NCI-H187 treated with DMSO at 0.1 percent for 48 hours (cell line): Measurements from ENCODE around the gene YPEL3.

ENCODE experiments used
- DNase-seq: peaks from one replicate; lab custom pipeline; 2025; lab: John Stamatoyannopoulos, UW

The YPEL3 gene

DNA sequence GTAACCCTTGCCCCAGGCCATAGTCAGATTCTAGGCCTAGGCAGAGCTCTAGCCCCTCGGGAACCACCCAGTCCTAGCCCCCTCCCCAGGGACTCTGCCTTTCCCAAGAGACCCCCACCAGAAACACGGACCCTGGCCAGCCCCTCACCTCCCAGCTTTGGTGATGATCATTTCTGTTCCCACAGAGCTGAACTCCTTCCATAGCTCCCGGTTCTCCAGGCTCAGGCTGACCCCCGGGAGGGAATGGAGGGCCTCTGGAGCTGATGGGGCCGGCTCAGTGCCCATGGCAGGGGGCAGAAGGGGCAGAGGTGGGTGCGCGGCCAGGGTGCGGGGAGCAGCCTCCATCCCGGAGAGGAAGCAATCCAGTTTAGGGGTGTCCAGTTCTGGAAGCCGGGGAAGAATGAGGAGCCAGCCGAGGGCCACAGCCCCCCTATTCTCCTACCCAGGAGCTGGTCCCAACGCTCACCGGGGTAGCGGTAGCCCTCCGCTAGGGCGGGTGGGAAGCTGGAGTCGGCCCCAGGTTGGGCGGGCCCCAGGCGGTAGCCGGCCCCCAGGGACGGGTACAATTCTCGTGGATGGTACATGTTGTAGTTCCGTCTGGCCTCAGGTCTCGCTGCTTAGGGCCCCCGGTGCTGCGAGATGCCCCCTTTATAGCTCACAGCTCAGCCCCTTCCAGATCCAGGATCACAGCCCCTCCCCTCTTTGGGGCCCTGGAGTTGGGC, 5.2 kb downstream of the YPEL3 start:
- DNase-seq, result no peak

DNA sequence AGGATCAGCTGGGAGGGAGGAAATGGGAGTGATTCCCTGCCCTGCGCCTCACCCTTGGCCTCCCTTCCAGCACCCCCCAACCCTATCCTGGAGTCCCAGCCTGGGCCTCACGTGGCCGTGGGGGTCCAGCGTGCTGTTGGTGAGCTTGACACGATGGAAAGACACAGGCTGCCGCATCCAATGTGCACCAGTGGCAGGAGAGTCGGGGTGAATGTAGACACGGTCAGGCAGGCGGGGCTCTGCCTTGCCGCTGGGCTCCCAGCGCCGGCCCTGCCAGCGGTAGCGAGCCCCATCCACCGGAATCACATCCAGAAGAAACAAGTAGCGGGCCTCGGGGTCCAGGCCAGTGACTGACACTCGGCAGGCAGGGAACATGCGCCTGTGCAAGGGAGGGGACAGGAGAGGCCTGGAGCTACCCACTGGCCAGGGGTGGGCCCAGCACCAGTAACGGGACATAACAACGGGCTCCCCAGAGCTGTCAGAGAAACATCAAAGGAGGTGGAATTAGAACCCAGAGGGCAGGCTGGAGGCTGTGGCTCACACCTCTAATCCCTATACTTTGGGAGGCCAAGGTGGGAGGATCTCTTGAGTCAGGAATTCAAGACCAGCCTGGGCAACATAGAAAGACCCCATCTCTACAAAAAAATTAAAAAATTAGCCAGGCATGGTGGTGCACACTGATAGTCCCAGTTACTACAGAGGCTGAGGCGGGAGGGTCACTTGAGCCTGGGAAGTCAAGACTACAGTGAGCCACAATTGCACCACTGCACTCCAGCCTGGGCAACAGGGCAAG, 7.0 kb downstream of the YPEL3 start:
- no peak for DNase-seq

- DNase-seq, result no peak
Observed at GRCh38 chr16:30088237-30088831, 7.7 kb downstream of the YPEL3 start.

DNA sequence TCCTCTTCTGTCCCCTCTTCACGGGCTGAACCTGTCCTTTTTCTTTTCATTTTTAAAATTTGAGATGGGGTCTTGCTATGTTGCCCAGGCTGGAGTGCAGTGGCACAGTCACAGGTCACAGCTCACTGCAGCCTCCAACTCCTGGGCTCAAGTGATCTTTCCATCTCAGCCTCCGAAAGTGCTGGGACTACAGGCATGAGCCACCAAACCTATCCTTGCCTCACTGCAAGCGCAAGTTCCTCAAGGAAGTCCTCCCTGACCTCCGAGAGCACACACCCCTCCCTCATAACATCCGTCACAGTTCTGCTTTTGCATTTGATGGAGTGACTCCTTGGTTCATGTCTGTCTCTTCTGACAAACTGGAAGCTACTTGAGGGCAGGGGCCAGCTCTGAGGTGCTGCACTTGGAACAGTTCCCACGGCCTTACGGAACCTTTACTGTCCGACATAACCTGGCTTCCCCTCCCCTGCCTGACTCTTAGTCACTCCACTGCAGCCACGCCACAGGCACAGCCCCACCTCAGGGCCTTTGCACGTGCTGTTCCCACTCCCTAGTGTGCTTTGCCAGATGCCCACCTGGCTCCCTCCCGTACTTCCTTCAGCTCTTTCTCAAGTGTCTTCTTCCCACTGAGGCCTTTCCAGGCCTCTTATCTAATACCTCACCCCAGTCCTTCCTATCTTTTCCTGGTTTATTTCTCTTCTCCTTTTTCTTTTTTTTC, 8.7 kb downstream of the YPEL3 start:
- no peak for DNase-seq

GRCh38 chr16:30086291-30087140, 9.5 kb downstream of the YPEL3 start:
- DNase-seq, result no peak

DNA sequence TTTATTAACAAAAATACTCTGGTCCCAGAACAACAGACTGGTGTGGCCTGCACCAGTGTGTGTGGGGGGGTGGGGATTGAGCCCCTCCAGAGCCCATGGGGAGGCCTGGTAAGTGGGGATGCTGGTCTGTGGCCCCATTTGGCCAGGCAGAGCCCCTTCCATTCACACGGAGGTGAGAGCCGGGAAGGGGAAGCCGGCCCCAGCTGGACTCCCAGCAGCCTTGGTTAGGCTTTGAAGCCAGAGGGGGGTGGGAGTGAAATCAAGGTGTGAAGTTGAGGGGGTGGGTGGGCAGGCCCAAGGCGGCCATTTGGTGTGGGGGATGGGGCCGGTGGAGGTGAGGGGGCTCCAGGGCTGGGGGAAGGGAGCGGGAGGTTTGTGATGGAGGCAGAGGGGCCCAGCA, 10.2 kb downstream of the YPEL3 start:
- no peak for DNase-seq

DNA sequence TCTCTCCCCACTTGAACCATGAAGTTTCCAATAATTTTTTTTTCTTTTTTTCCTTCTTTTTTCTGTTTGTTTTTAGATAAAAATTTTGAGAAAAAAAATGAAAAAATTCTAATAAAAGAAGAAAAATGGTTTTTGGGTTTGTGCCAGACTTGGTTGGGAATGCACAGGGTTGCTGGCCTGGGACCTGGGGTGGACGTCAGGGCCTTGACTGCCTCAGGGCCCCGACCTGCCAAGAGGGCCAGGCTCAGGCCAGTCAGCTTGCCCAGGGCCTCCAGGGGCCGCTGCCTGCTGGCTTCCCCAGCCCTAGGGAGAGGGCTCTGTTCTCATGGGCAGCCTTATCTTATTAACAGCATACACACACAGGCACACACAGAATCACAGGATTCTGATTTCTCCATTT, 10.8 kb downstream of the YPEL3 start:
- no peak for DNase-seq

GRCh38 chr16:30084816-30085159, 11.2 kb downstream of the YPEL3 start:
- DNase-seq, result no peak

- no peak for DNase-seq
Observed at GRCh38 chr16:30084096-30084815, 11.8 kb downstream of the YPEL3 start.

DNA sequence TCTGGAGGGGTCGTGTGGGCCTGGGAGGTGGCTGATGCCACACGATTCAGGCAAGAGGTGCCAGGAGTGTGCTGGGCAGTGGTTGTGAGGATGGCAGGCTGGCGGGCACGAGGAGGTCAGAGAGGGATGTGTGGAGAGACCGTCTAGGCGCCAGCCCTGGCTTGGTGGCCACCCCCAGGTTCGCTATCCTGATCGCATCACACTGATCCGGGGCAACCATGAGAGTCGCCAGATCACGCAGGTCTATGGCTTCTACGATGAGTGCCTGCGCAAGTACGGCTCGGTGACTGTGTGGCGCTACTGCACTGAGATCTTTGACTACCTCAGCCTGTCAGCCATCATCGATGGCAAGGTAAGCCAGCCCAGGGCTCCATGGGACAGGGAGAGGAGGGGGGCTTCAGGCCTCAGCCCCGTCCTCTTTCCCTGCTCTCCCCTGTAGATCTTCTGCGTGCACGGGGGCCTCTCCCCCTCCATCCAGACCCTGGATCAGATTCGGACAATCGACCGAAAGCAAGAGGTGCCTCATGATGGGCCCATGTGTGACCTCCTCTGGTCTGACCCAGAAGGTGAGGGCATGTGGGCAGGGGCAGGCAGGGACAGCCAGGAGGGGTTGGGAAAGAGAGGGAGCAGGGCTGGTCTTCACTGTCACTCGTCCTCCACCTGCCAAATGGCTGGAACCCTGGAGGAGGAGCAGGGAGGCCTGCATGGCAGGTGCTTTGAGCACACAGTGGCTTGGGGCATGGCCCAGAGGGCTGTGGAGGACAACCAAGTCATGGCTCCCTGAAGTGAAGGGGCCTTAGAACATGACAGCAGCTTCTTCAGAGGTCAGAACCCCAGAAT, 12.6 kb downstream of the YPEL3 start:
- no peak for DNase-seq

DNA sequence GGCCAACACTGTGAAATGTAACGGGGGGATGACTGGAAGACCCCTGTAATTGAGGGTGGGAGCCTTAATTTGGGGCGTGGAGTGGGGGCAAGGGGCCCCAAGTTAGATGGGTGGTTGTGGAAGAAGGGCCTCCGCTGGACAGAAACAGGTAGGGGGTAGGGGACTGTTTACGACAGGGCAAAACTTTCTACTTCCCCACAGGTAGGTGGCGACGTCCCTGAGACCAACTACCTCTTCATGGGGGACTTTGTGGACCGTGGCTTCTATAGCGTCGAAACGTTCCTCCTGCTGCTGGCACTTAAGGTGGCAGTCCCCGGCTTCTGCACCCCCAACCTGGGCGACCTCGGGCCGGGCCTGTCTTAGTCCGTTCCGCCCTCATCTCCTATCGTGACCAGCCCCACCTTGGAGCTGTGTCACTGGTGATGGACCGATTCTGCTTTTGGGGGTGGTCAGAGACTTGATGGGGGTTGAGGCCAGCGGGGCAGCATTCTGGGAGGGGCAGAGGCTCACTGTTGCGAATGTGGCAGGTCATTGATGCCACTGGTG, 13.4 kb downstream of the YPEL3 start:
- DNase-seq, result no peak

DNA sequence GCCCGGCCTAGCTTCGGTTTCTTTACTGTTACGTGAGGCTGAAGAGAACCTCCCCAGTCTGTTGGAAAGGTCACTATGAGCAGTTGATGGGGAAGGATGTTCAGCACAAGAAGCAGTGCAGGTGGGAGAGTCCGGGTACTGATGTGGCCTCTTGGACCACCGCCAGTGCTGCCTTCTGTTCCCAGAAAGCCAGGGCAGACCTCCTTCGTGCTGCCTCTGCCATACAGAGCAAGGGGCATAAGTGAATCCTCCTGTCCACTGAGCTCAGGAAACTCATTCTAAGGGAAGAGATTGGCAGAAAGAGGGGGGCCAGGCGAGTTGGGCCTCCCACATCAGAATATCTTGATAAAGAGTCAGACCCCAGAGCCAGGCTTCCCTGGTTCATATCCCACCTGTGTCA, 16.5 kb downstream of the YPEL3 start:
- no peak for DNase-seq

- DNase-seq, result no peak
Observed at GRCh38 chr16:30078744-30079143, 17.3 kb downstream of the YPEL3 start.

DNA sequence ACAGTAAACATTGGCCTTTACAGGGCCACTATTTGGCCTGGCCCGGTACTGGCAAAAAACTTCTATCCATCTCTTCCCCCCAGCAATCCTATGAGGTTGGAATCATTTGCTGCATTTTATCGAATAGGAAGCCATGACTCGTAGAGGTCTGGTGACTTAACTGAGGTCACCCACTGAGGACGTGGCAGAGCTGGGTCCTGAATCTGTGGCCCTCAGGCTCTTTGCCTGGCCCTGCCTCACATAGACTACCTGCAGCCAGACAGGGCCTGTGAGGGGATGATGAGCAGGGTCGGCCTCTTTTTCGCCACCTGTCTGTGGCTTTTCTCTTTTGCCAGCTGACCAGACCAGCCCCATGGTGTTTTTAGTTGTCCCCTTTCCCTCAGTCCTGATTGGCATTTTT, 18.4 kb downstream of the YPEL3 start:
- DNase-seq, result no peak

DNA sequence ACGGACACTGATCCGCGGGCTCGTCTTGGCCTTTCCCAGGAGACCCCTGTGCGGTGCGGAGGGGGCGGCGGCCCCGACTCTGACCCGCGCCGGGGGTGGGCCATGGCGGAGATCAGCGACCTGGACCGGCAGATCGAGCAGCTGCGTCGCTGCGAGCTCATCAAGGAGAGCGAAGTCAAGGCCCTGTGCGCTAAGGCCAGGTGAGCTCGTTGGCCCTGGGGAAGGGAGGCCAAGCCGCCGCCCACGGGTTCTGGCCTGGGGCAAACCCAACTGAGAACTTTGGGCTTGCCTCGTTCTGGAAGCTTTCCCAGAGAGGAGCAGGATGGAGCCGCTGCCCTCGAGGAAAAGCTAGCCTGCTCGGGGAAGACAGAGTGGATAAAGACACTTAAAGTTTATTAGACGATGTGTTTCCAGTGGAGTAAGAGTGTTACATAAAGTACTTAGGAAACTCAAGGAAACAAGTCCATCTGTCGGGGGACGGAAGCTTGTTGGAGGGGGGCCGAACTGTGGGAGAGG, 19.7 kb downstream of the YPEL3 start:
- no peak for DNase-seq

- DNase-seq, result peak; percentile 24
Observed at GRCh38 chr16:30075503-30076275, 20.3 kb downstream of the YPEL3 start, which contains the start of gene PPP4C. Gene PPP4C, plus strand, starts transcription at chr16:30075994. Its CDS starts 384 bp downstream, at chr16:30076378.

GRCh38 chr16:30070490-30070889, 25.5 kb downstream of the YPEL3 start:
- no peak for DNase-seq

- no peak for DNase-seq
Observed at GRCh38 chr16:30069611-30070462, 26.2 kb downstream of the YPEL3 start.
